Ammon's horn (tissue), 1 donor: ENCODE results near the gene PRPF38B.
"Not testable (repeated sequence)": the region's sequence is repeated elsewhere in the genome, so short reads cannot be mapped to it uniquely, and the experiment has no call there.

Experiments
- DNase-seq: peaks from one replicate; pipeline ENCODE4 v3.0.0-alpha.2; 2016; ENCODE audit warnings: low spot score

PRPF38B gene

GRCh38 chr1:108679586-108680213, 12.4 kb upstream of the PRPF38B start:
- no peak for DNase-seq

- DNase-seq: not testable (repeated sequence)
These were observed 10.4 kb upstream of the PRPF38B start for GRCh38 chr1:108681701-108682100.

GRCh38 chr1:108685529-108685928, 6.6 kb upstream of the PRPF38B start:
- no peak for DNase-seq

- no peak for DNase-seq
These were observed 5.3 kb upstream of the PRPF38B start for GRCh38 chr1:108686614-108687313.

GRCh38 chr1:108691128-108691941, 775 bp upstream of the PRPF38B start:
- no peak for DNase-seq

GRCh38 chr1:108692724-108693655, 880 bp downstream of the PRPF38B start:
- DNase-seq: peak; percentile 74

- peak; percentile 46 for DNase-seq
These were observed 3.4 kb downstream of the PRPF38B start for GRCh38 chr1:108695535-108695934.

- no peak for DNase-seq
These were observed 7.5 kb downstream of the PRPF38B start for GRCh38 chr1:108699375-108700332.

GRCh38 chr1:108701176-108701849, 9.2 kb downstream of the PRPF38B start:
- no peak for DNase-seq

- DNase-seq: not testable (repeated sequence)
These were observed 10.0 kb downstream of the PRPF38B start for GRCh38 chr1:108702109-108702508.

- DNase-seq: no peak
These were observed 11.8 kb downstream of the PRPF38B start for GRCh38 chr1:108703939-108704338.

- DNase-seq: no peak
These were observed 12.4 kb downstream of the PRPF38B start for GRCh38 chr1:108704496-108704895.

- DNase-seq: no peak
These were observed 14.5 kb downstream of the PRPF38B start for GRCh38 chr1:108706643-108707042.

- no peak for DNase-seq
These were observed 16.9 kb downstream of the PRPF38B start for GRCh38 chr1:108708691-108709660.

- DNase-seq: no peak
These were observed 20.6 kb downstream of the PRPF38B start, which contains the start of gene FNDC7 for GRCh38 chr1:108712606-108713150. FNDC7 (plus strand) TSS chr1:108712908; CDS start chr1:108712934, 26 bp downstream.

GRCh38 chr1:108715932-108716331, 23.8 kb downstream of the PRPF38B start:
- DNase-seq: no peak

GRCh38 chr1:108716437-108717230, 24.5 kb downstream of the PRPF38B start:
- DNase-seq: no peak
